ENCODE measurements around the gene TBX6.

DNA sequence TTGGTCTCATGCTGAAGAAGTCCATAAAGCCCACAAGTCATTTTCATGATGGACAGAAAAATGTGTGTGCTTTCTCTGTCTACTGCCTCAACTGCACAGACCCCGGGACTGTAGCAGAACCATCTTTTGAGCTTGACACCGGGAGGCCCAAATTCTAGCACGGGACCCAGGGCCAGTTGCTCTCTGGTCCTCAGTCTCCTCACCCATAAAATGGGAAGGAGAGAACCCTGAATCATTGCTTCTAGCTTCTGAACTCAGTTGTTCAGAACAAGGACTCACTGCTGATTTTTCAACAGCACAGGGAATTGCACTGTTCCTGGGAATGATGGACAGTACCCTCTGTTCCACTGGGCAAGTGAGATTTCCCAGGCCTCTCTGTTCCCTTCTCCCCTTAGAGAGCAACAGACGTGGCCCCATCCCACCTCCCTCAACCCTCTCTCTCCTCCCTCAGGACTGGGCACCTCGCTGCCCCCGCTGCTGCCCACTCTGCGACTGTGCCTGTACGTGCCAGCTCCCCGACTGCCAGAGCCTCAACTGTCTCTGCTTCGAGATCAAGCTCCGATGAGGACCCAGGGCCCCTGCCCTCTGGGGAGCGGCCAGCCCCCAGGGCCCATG lies 28.3 kb downstream of the TBX6 start:
- TF ChIP-seq, protein P1, sequence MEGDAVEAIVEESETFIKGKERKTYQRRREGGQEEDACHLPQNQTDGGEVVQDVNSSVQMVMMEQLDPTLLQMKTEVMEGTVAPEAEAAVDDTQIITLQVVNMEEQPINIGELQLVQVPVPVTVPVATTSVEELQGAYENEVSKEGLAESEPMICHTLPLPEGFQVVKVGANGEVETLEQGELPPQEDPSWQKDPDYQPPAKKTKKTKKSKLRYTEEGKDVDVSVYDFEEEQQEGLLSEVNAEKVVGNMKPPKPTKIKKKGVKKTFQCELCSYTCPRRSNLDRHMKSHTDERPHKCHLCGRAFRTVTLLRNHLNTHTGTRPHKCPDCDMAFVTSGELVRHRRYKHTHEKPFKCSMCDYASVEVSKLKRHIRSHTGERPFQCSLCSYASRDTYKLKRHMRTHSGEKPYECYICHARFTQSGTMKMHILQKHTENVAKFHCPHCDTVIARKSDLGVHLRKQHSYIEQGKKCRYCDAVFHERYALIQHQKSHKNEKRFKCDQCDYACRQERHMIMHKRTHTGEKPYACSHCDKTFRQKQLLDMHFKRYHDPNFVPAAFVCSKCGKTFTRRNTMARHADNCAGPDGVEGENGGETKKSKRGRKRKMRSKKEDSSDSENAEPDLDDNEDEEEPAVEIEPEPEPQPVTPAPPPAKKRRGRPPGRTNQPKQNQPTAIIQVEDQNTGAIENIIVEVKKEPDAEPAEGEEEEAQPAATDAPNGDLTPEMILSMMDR (IDR thresholded peaks at IDR 0.05), result no peak
- TF ChIP-seq POLR2A (IDR thresholded peaks at IDR 0.05) (no peak), POLR2AphosphoS5 (IDR thresholded peaks at IDR 0.05; ENCODE audit: insufficient read depth in 1 of 2, low read depth in 1 of 2) (no peak)

Data from vagina (tissue), 2 donors.